HG02852 (cell line): Measurements from ENCODE around the gene MIP.
"Not testable (repeated sequence)": the region's sequence is repeated elsewhere in the genome, so short reads cannot be mapped to it uniquely, and the experiment has no call there.

ENCODE experiments used
- ATAC-seq: cut with Tn5 transposase; IDR thresholded peaks from one replicate; pipeline ENCODE4 v1.9.1; 2021; ENCODE audit warnings: mild to moderate bottlenecking, moderate library complexity; ENCODE audit not compliant: unreplicated experiment

MIP gene

DNA sequence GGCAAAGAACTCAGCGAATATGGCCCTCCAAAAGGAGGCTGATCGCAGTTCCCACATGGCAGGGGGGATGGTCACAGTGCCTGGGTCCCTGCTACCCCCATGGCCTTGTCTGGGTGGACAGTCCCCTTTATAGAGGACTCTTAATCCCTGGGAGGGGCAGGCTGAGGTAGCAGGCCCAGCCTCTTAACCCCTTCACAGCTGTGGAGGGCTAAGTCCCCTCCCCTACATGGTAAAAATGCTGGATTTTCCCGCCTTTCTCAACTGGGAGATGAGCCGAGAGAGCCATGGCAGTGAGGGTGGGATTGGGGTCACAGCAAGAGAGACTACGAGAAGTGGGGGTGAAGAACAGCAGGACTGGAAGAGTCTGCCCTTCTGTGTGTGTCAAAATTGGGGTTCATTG is at the start of gene MIP:
Gene MIP, minus strand, starts transcription at position 101 of the 400 bp plus-strand sequence. Its CDS starts 44 bp downstream, at position 57.
- ATAC-seq, result no peak

DNA sequence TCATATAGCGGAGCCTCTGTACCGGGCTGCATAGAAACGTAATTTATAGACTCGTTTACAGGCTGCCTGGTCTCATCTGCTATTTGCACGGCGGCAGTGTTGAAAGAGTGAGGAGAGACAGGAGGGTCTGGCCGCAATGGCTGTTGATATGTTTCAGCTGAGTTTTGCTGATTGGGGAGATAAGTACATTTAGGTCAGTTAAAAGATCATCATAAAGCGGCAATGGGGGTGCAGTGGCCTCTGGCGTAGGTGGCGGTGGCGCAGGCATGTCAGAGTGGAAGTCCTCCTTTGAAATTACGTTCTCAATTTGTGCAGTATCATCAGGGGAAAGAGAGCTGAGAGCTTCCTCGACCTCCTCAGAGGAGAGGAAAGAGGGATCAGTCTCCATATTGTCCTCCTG is 45.4 kb upstream of the MIP start:
- not testable (repeated sequence) for ATAC-seq

DNA sequence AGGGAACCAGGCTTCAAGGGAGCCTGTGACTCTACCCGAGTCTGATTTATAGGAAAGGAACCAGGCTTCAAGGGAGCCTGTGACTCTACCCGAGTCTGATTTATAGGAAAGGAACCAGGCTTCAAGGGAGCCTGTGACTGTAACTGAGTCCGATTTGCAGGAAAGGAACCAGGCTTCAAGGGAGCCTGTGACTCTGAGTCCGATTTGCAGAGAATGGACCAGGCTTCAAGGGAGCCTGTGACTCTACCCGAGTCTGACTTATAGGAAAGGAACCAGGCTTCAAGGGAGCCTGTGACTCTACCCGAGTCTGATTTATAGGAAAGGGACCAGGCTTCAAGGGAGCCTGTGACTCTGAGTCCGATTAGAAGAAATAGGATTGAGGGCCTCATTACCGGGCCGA is 45.0 kb upstream of the MIP start:
- not testable (repeated sequence) for ATAC-seq

DNA sequence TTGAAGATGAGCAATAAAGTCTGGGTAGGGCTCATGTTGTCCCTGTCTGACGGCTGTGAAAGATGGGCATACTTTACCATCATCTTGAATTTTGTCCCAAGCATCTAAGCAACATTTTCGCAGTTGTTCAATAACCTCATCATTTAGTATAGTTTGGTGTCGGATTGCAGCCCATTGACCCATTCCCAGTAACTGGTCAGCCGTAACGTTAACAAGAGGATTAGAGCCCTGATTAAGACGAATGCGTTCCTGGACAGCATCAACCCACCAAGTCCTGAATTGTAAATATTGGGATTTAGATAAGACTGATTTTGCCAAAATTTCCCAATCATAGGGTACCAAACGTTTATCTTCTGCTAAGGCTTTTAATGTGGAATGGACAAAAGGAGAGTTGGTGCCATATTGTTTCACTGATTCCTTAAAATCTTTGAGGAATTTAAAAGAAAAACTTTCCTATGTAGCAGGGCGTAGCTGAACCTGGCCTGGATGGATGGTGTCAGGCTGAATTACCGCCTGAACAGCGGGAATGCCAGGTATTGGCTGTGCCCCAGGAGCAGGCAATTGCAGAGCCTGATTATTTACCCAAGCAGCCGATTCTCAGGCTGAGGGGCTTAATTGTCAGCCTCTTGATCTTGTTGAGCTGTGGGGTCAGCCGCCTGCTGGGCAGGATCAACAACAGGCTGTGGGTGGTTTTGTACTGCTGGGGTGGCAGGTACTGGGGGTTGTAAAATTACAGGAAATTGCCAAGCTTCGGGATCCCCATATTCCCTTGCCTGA is 43.9 kb upstream of the MIP start:
- not testable (repeated sequence) for ATAC-seq

DNA sequence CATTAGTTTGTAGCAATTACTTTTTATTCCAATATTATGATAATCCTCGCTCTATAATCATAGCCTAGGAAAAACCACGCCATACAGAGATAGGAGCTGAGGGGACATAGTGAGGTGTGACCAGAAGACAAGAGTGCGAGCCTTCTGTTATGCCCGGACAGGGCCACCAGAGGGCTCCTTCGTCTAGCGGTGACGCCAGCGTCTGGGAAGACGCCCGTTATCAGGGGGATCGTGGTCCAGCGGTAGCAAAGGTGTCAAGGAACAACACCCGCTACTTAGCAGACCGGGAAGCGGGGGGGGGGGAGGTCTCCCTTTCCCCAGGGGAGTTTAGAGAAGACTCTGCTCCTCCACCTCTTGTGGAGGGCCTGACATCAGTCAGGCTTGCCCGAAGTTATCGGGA is 42.2 kb upstream of the MIP start:
- ATAC-seq, result not testable (repeated sequence)

DNA sequence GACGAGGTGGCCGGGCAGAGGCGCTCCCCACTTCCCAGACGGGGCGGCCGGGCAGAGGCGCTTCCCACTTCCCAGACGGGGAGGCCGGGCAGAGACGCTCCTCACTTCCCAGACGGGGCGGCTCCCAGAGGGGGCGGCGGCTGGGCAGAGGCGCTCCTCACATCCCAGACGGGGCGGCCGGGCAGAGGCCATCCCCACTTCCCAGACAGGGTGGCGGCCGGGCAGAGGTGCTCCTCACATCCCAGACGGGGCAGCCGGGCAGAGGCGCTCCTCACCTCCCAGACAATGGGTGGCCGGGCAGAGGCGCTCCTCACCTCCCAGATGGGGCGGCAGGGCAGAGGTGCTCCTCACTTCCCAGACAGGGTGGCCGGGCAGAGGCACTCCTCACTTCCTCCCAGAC is 40.0 kb upstream of the MIP start:
- ATAC-seq, result not testable (repeated sequence)

DNA sequence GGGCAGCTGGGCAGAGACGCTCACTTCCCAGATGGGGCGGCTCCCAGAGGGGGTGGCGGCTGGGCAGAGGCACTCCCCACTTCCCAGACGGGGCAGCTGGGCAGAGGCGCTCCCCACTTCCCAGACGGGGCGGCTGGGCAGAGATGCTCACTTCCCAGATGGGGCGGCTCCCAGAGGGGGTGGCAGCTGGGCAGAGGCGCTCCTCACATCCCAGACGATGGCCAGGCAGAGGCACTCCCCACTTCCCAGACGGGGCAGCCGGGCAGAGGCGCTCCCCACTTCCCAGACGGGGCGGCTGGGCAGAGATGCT is 39.6 kb upstream of the MIP start:
- ATAC-seq, result not testable (repeated sequence)

DNA sequence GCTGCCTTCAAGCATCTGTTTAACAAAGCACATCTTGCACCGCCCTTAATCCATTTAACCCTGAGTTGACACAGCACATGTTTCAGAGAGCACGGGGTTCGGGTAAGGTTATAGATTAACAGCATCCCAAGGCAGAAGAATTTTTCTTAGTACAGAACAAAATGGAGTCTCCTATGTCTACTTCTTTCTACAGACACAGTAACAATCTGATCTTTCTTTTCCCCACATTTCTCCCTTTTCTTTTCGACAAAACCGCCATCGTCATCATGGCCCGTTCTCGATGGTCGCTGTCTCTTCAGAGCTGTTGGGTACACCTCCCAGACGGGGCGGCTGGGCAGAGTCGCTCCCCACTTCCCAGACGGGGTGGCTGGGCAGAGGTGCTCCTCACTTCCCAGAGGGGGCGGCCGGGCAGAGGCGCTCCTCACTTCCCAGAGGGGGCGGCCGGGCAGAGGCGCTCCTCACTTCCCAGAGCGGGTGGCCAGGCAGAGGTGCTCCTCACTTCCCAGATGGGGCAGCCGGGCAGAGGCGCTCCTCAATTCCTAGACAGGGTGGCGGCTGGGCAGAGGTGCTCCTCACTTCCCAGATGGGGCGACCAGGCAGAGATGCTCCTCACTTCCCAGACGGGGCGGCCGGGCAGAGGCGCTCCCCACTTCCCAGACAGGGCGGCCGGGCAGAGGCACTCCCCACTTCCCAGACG is 39.1 kb upstream of the MIP start:
- ATAC-seq, result not testable (repeated sequence)

DNA sequence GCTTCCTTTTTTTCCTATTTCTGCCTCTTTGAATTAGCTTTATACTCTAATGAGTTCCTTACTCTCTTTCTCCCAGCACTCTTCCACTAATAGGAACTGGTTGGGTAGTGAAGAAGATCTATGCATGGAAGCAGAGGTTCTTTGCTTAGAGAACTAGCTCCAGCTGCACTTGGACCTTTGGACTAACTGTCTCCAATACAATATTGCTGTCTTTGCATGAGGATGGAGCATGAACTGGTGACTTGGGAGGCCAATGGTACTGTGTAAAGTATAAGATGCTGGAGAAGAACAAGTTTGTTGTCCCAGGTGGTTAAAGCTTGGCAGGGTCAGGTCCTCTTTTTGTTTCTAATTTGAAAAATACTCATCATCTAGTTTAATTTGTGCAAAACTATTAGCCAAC is 35.9 kb upstream of the MIP start:
- no peak for ATAC-seq

DNA sequence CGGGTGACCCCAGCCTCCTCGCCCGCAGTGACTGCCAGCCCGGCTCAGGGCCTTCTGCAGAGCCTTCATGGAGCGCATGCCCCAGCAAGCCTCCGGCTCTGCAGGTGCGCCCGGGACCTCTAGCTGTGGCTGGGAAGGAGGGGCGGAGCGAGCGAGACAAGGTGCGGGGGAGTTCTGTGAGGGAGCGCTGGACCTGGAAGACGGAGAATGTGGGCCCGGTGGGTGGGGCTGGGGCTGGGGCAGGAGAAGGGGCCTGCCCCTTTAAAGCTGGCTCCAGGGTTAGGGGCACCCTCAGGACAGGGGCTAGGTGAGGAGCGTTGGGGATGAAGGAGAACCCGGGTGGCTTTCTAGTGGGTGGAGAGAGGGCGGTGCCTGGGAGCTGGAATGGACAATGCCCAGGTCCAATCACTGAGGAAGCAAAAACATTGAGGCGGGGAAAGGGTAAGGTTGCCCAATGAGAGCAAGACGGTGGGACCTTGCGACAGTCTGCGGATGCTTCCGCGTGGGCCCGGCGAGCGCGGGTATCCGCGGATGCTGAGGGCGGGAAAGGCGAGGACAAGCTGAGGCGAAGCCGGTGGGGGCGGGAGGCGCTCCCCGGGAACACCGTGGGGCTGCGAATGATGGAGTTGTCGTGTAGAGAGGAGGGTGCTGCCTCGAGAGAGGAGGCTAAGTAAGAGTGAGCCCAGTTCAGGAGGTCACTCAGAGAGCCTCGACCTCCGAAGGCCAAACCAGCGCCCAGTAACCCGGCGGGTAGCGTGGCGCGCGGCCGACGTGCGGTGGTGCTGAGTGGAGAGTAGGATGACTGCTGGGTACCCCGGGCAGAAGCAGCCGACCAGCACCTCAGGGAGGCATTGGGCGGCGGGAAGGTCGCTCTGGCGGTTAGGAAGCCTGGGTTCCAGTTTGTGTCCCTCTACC is 33.8 kb upstream of the MIP start, which contains the start of gene GLS2:
Gene GLS2, minus strand, starts transcription at position 121 of the 915 bp plus-strand sequence. Its CDS starts 43 bp downstream, at position 78.
- peak; percentile 90 for ATAC-seq

DNA sequence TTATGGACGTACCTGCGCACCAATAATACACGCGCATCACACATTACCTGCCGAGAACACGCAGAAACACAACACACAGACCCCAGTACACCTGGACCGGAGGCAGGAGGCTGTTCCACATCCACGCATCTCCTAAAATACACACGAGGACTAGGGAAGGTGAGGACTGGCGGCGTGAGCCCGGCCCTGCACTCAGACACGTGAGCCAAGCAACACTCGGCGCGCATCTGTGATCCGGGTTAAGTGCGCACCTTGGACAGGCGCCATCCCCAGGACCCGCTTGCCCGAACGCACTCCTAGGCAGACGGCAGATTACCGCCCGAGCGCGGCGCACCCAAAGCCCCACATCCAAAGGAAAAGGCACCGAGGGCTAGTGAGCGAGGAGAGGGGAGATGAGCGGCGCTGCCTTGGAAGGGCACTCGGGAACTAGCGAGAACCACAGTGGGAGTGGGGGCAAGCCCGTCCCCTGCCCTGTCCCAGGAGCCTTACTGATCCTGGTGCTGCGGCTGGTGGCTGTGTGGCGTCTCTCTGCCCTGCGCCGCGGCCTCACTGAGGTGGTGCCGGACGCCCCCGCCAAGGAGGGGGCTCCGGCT is 33.1 kb upstream of the MIP start:
- peak; percentile 17 for ATAC-seq

DNA sequence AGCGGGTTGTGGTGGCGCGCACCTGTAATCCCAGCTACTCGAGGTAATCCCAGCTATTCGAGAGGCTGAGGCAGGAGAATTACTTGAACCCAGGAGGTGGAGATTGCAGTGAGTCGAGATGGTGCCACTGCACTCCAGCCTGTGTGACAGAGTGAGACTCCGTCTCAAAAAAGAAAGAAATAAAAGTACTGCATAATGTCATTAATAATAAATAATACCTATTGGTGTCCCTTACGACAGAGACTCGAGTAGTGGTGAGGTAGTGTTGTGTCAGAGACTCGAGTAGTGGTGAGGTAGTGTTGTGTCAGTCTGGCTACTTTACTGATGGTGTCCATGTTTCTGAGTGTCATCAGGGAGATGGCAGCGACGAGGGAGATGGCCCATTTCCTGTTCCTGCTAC is 32.2 kb upstream of the MIP start:
- no peak for ATAC-seq

DNA sequence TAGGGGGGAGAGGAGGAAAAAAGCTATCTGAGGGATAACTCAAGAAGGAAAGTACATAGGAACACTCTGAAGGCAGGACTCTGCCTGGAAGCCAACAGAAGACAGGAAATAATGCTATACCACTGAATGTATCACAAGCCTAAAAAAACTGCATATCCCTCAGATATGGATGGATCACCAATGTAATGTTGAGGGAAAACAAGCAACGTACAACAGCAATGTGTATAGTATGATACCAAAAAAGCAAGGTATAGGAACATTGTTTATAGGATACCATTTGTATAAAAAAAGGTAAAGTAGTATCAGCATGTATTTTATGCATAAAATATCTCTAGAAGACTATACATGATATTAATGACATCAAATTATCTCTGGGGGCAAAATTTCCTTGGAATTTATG is 30.1 kb upstream of the MIP start:
- no peak for ATAC-seq

DNA sequence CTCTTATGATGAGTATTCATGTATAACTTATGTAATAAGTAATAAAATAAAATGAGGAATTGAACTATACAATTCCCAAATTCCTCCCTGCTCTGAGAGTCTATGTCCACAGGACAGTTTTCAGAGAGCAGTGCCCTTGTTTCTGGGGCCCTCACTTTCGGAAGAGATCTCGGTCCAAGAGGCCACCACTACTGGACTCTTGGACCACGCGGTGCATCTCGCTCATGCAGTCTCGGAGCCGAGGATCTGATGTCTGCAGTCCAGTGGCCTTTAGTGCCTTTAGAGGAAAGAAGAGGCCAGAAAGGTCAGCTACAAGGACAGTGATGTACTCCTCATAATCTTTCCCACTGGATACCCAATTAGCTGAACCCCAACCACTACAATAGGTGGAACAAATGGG is 25.2 kb upstream of the MIP start:
- ATAC-seq, result no peak

DNA sequence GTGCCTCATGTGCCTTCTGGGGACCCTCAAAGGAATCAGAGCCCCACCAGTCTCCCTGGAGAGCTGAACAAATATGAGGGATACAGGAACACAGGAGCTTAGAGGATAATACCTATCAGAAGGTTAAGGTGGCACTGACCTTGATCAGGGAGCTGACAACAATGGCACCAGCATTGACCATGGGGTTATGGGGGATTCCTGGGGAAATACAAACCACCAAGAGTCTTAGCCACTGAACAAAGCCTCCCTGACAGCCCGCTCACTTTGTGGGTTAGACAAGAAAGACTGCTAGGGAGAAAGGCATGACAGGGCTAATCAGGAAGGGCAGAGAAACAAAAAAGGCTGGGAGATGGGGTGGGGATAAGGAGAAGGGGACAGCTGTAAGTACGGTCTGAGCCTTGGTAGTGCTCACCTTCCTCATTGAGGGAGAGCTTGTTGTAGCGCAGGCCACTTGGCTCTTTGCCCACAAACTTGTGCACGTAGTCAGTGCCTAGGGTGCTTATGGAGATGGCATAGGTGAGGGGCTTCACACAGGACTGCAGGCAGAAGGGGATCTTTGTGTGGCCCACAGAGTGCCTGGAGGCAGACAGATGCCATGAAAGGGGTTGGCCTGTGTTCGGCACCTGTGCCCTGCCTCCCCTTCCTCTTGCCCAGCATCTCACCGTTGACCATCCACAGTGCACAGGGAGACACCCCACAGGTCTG is 23.2 kb upstream of the MIP start:
- no peak for ATAC-seq

DNA sequence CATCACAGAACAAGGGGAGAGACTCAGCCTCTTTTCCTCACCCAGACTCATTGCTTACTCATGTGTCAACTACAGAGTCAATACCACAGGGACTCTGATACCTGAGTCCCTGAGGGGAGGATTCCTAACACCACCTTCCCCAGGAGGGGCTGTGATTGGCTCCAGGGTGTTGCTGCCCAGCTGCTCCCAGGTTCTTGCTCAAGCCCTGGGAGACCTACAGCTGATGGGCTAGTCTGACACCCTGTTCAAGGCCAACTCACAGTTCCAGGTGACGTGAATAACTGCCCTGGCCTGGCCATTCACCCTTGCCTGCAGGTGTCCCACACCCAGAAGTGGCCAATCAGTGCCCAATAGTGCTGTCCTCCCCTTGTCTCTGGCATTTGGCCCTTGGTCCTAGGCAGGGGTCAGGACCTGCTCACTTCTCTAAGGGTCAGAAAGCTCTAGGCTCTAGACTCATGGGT is 22.5 kb upstream of the MIP start:
- no peak for ATAC-seq

DNA sequence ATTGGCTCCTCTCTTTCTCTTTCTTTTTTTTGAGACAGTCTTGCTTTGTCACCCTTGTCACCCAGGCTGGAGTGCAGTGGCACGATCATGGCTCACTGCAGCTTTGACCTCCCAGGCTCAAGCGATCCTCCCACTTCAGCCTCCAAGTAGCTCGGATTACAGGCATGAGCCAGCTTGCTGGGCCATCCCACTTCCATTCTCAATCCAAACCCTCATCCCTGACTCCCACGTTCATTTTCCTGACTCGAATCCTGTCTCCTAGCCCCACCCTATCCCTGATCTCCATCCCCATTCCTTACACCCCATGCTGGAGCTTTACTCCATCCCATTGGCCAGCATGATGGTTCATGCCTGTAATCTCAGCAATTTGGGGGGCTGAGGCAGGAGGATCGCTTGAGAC is 21.7 kb upstream of the MIP start:
- no peak for ATAC-seq

DNA sequence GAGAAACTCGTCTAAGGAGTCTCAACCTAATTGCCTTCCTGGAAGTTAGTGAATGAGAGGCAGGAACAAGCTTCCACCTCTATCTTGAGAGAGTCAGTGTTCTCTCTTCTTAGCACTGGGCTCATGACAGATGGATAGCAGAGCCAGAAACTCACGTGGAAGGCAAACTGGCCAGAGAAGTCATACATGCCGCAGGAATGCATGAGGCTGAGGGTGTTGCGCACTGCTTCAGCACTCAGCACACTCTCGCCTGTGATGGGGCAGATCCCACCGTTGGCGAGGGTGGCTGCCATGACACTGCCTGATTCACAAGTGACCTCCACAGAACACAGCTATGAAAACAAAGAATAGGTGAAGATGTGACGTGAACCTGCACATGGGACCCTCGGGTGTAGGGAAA is 19.9 kb upstream of the MIP start:
- ATAC-seq, result no peak

DNA sequence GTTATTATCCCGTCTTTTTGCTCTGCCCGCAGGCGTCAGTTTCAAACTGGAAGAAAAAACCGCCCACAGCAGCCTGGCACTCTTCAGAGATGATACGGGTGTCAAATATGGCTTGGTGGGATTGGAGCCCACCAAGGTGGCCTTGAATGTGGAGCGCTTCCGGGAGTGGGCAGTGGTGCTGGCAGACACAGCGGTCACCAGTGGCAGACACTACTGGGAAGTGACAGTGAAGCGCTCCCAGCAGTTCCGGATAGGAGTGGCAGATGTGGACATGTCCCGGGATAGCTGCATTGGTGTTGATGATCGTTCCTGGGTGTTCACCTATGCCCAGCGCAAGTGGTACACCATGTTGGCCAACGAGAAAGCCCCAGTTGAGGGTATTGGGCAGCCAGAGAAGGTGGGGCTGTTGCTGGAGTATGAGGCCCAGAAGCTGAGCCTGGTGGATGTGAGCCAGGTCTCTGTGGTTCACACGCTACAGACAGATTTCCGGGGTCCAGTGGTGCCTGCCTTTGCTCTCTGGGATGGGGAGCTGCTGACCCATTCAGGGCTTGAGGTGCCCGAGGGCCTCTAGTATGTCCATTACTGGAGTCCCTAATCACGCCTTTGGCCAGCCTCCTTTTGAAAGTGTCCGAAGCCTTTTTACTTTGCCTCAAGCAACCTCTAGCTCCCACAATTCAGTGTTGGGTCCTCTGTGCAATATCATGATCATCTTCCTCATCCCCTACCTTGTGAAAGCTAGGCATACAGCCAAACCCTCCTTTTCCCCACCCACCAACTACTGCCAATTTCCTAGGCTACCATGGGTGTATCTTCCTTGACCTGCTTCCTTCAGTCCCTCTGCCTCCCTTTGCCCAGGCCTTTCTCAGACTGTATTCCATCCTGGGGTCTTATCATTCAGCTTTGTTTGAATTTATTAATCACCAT is 14.8 kb upstream of the MIP start:
- ATAC-seq, result no peak
